Panc1 (cell line): ENCODE measurements around the gene PCDH15. TPM values are rescaled to one million over a fixed set of nuclear protein-coding genes. Genes with fewer than 3 reads are reported as not detected.

ENCODE experiments used
- ATAC-seq: fragments of 200-7000 bp; cut with Tn5 transposase; 2 replicates; pipeline ENCODE4 v1.9.1; 2020; ENCODE audit warnings: mild to moderate bottlenecking, moderate library complexity
- BruUV-seq: library from RNA; stranded (reverse); fragments of 400-500 nt; replicated peaks from 2 replicates; lab custom pipeline; 2021; lab: Mats Ljungman, UMichigan
- CTCF ChIA-PET: fragments of 300-600 bp; sonication (Branson Sonifier 250); formaldehyde crosslinking; loops from one replicate; lab custom pipeline; 2022; ENCODE audit warnings: antibody characterized with exemption; lab: Charles Lee
- POLR2A ChIA-PET: fragments of 300-600 bp; sonication (Branson Sonifier 250); formaldehyde crosslinking; loops from one replicate; lab custom pipeline; 2022; ENCODE audit warnings: antibody characterized with exemption; lab: Charles Lee
- DNase-seq: peaks from one replicate; pipeline ENCODE4 v3.0.0-alpha.2; 2010; ENCODE audit warnings: low read depth, low spot score
- H3K27ac ChIP-seq: 2 replicates; pipeline ENCODE4 v1.5.1; 2011; ENCODE audit warnings: mild to moderate bottlenecking, low read length, inconsistent platforms
- H3K27me3 ChIP-seq: fragments of 200-500 bp; sonication (Bioruptor generic); 2 replicates; pipeline ENCODE4 v1.6.0; 2014; ENCODE audit warnings: low read length, inconsistent platforms; ENCODE audit not compliant: control insufficient read depth, insufficient read depth
- H3K36me3 ChIP-seq: fragments of 200-500 bp; sonication (Bioruptor generic); 2 replicates; pipeline ENCODE4 v1.5.1; 2014; ENCODE audit warnings: inconsistent platforms, mild to moderate bottlenecking, low read length, moderate library complexity; ENCODE audit not compliant: control insufficient read depth, insufficient read depth
- H3K4me1 ChIP-seq: 2 replicates; pipeline ENCODE4 v1.5.1; 2011; ENCODE audit warnings: inconsistent platforms, mild to moderate bottlenecking, low read length, moderate library complexity; ENCODE audit not compliant: control insufficient read depth, insufficient read depth
- H3K4me3 ChIP-seq, 2 experiments: 2 replicates each; pipeline ENCODE4 v1.5.1; 2011 to 2012; ENCODE audit warnings: low read depth in 2 of 2, low read length in 2 of 2, mild to moderate bottlenecking in 2 of 2, inconsistent platforms in 1 of 2, moderate library complexity in 1 of 2
- H3K9me3 ChIP-seq: fragments of 200-500 bp; sonication (Bioruptor generic); 2 replicates; pipeline ENCODE4 v1.5.1; 2014; ENCODE audit warnings: low read depth, mild to moderate bottlenecking, inconsistent platforms, low read length, moderate library complexity; ENCODE audit not compliant: control insufficient read depth, insufficient read depth
- CTCF ChIP-seq: fragments of 450-650 bp; IDR thresholded peaks from 2 replicates; pipeline ENCODE4 v1.5.1; 2017; ENCODE audit warnings: mild to moderate bottlenecking
- POLR2AphosphoS5 ChIP-seq: IDR thresholded peaks from 2 replicates; pipeline ENCODE4 v1.6.1; 2012; ENCODE audit warnings: mild to moderate bottlenecking, low read depth, low read length, moderate library complexity
- SIN3A ChIP-seq: IDR thresholded peaks from 2 replicates; pipeline ENCODE4 v1.6.1; 2012; ENCODE audit warnings: low read depth, mild to moderate bottlenecking, low read length, moderate library complexity, borderline replicate concordance; ENCODE audit not compliant: insufficient read depth
- TCF7L2 ChIP-seq: IDR thresholded peaks from 2 replicates; pipeline ENCODE4 v1.6.1; 2011; ENCODE audit warnings: mild to moderate bottlenecking, low read depth, low read length, inconsistent platforms
- in situ Hi-C: cut with HindIII; loops from 2 replicates; pipeline ENCODE4 v1.10.0; 2016; ENCODE audit warnings: low sequenced_read_pairs, low pct_unique_long_range_greater_than_20kb
- intact Hi-C: fragments of 100-400 bp; cut with micrococcal nuclease; formaldehyde crosslinking; loops from one replicate; pipeline ENCODE4 v1.10.0; 2022; ENCODE audit not compliant: unreplicated experiment
- total RNA-seq: library from RNA; stranded (reverse); gene quantifications from one replicate; pipeline ENCODE4 v1.2.1, GENCODE V29; 2021; ENCODE audit not compliant: unreplicated experiment
- TF ChIP-seq, protein P1 (sequence below), 2 experiments: IDR thresholded peaks; 2 replicates each; pipeline ENCODE4 v1.6.1; 2011 to 2012; ENCODE audit warnings: low read depth in 2 of 2, control low read depth in 1 of 2, low read length in 1 of 2, mild to moderate bottlenecking in 1 of 2, moderate library complexity in 1 of 2; ENCODE audit not compliant: insufficient read depth in 1 of 2

The PCDH15 gene
- total RNA-seq, 1 experiment from 2014 or later = 0.18 TPM

GRCh38 chr10:54096892-54097291 is 704.1 kb downstream of the PCDH15 start:
- TF ChIP-seq, protein P1, sequence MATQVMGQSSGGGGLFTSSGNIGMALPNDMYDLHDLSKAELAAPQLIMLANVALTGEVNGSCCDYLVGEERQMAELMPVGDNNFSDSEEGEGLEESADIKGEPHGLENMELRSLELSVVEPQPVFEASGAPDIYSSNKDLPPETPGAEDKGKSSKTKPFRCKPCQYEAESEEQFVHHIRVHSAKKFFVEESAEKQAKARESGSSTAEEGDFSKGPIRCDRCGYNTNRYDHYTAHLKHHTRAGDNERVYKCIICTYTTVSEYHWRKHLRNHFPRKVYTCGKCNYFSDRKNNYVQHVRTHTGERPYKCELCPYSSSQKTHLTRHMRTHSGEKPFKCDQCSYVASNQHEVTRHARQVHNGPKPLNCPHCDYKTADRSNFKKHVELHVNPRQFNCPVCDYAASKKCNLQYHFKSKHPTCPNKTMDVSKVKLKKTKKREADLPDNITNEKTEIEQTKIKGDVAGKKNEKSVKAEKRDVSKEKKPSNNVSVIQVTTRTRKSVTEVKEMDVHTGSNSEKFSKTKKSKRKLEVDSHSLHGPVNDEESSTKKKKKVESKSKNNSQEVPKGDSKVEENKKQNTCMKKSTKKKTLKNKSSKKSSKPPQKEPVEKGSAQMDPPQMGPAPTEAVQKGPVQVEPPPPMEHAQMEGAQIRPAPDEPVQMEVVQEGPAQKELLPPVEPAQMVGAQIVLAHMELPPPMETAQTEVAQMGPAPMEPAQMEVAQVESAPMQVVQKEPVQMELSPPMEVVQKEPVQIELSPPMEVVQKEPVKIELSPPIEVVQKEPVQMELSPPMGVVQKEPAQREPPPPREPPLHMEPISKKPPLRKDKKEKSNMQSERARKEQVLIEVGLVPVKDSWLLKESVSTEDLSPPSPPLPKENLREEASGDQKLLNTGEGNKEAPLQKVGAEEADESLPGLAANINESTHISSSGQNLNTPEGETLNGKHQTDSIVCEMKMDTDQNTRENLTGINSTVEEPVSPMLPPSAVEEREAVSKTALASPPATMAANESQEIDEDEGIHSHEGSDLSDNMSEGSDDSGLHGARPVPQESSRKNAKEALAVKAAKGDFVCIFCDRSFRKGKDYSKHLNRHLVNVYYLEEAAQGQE (IDR thresholded peaks at IDR 0.05; ENCODE audit: insufficient read depth in 1 of 2, low read depth in 2 of 2, low read length in 1 of 2) = no peak
- TF ChIP-seq POLR2AphosphoS5 (no peak), TCF7L2 (no peak)
- Histone ChIP-seq H3K4me1 (no peaks in the 10 kb centered on the region), H3K36me3 (no peaks in the 10 kb centered on the region), H3K4me3 (no peak overlapping the region), H3K27ac (no peak overlapping the region), H3K9me3 (no peaks in the 10 kb centered on the region), H3K27me3 (no peaks in the 10 kb centered on the region)
- POLR2A ChIA-PET = no interaction called here
- DNase-seq = no peak
- in situ Hi-C loops (no loop called here), intact Hi-C loops (no loop called here)
- BruUV-seq = no TSS peak
- no peak for ATAC-seq
- CTCF ChIA-PET = no interaction called here

GRCh38 chr10:54094321-54094720 is 706.7 kb downstream of the PCDH15 start:
- no TSS peak for BruUV-seq
- ATAC-seq (no peak), DNase-seq (no peak)
- Histone ChIP-seq H3K9me3 (no peaks in the 10 kb centered on the region), H3K36me3 (no peaks in the 10 kb centered on the region), H3K27me3 (no peaks in the 10 kb centered on the region), H3K4me3 (no peak overlapping the region), H3K4me1 (no peaks in the 10 kb centered on the region), H3K27ac (no peak overlapping the region)
- CTCF ChIA-PET = no interaction called here
- POLR2A ChIA-PET = no interaction called here
- in situ Hi-C loops (no loop called here), intact Hi-C loops (no loop called here)
- TF ChIP-seq, protein P1 (IDR thresholded peaks at IDR 0.05; ENCODE audit: insufficient read depth in 1 of 2, low read depth in 2 of 2, low read length in 1 of 2) = no peak
- TF ChIP-seq CTCF (no peak), POLR2AphosphoS5 (no peak), SIN3A (no peak), TCF7L2 (no peak)
